Pancreas (tissue), 10 donors: Measurements from ENCODE around the gene PTPRO. TPM values are rescaled to one million over a fixed set of nuclear protein-coding genes. Genes with fewer than 3 reads are reported as not detected.

Experiments used
- ATAC-seq, 4 donors: fragments of 200-7000 bp; cut with Tn5 transposase; one replicate each; pipeline versions ENCODE4 v1.8.0 to v1.9.1; 2020; ENCODE audit warnings: mild to moderate bottlenecking in 4 of 4, moderate library complexity in 4 of 4
- DNase-seq, 6 donors: peaks; one replicate each; pipeline ENCODE4 v3.0.0-alpha.2; 2020
- FAIRE-seq: peaks from 2 replicates; lab custom pipeline; 2012; peaks lifted over from hg19 to GRCh38; lab: Jason Lieb, UNC
- H3K27ac ChIP-seq, 4 donors: fragments of 200-600 bp; sonication (generic); 1 replicate in 3 of 4; 2 replicates in 1 of 4; pipeline versions ENCODE4 v1.5.0 to v1.8.0; 2020
- H3K27me3 ChIP-seq, 4 donors: fragments of 200-600 bp; one replicate each; pipeline ENCODE4 v1.8.0; 2021
- H3K36me3 ChIP-seq, 3 donors: fragments of 200-600 bp; sonication (generic) in 1 of 3; one replicate each; pipeline versions ENCODE4 v1.5.0 to v1.8.0; 2020 to 2021
- H3K4me1 ChIP-seq, 3 donors: fragments of 200-600 bp; one replicate each; pipeline ENCODE4 v1.8.0; 2021
- H3K4me3 ChIP-seq, 4 donors: fragments of 200-600 bp; sonication (generic) in 2 of 4; one replicate each; pipeline versions ENCODE4 v1.5.0 to v1.8.0; 2020 to 2021
- H3K9me3 ChIP-seq, 4 donors: fragments of 200-600 bp; one replicate each; pipeline ENCODE4 v1.8.0; 2021
- CTCF ChIP-seq, 4 donors: fragments of 200-600 bp; sonication (generic) in 3 of 4; IDR thresholded peaks; one replicate each; pipeline versions ENCODE4 v1.5.0 to v1.8.0; 2021; ENCODE audit warnings: antibody characterized with exemption in 4 of 4
- WGBS, 2 donors: extraction: QIAGEN DNeasy Blood & Tissue Kit; methylation state at CpG; one replicate each; pipeline ENCODE4 v1.1.7; 2013; 5-methylcytosine and 5-hydroxymethylcytosine counted together
- intact Hi-C, 3 donors: fragments of 100-400 bp; cut with DNase I; formaldehyde crosslinking; loops; one replicate each; pipeline versions ENCODE4 v1.11.1 to v1.14.2; 2022
- polyA plus RNA-seq, 2 donors: library from polyadenylated mRNA; stranded (reverse); fragments of 200-250 nt; gene quantifications; one replicate each; pipeline ENCODE4 v1.2.3, GENCODE V29; 2013
- total RNA-seq, 6 donors: library from RNA; stranded (reverse); fragmentation: NEBNext Ultra II Directional in 4 of 6; extraction: Animal tissue kit (Norgen Biotek cat#: 25700) in 4 of 6; gene quantifications; one replicate each; pipeline versions ENCODE4 v1.2.1 to v1.2.4, GENCODE V29; 2021 to 2023
- donor health status: healthy with polysubstance abuse.
- donor health status: DM: no; HTN: no; CAD: no; lungs with moderate emphysema.
- donor health status: DM: no; HTN: no; CAD: no.
- donor health status: control.
- donor health status: control.
- donor health status: Bipolar disorder and iron deficiency.
- donor health status: DM: yes; HTN: yes; CAD: no.
- donor health status: DM: no; HTN: no; CAD: no.
- donor health status: DM: no; HTN: no; CAD: no.
- donor health status: DM: yes; HTN: yes; CAD: no.

PTPRO gene
- 1 to 10 TPM in 1 of 6 donors, under 1 TPM in 4, not detected in 1; 0.28 to 2.6 (median 0.55) TPM for total RNA-seq
- polyA plus RNA-seq: under 1 TPM; 0.11 to 0.19 TPM

DNA sequence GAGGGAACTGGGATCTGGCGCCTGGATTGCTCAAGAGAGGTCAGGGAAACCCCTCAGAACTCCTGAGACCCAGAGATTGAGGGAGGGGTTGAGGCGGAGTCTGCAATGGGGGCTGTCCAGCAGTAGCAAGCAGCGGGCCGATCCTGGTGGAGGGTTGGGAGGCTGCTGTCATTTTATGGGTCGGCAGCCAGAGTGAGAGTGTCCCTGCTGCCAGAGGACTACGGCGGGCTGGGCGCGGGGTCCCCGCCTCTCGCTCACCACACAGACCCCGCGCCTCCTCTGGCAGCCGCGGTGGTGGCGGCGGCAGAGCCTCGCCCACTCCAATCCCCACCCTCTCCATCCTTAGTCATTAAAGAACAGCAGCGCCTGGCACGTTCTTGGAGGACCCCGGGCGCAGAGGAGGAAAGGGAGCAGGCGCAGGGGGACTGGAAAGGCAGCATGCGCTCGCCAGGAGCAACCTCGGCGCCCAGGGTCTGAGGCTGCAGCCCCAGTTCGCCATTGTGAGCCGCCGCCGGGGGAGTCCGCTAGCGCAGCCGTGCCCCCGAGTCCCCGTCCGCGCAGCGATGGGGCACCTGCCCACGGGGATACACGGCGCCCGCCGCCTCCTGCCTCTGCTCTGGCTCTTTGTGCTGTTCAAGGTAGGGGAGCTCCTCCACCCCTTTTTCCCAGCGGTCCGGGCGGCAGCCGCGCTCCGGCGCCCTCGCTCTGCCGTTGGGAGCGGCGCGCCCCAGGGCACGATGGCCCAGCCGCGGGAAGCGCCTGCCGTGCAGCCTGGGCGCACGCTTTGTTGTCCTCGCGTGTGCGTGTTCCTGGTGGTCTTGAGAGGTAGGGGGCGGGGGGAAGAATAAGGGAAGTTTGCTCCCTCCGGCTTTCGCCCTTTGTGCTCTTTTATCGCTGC, at the start of gene PTPRO:
Gene PTPRO (plus strand): TSS at position 345 of the 898 bp plus-strand sequence.
- no peak for TF ChIP-seq CTCF (IDR thresholded peaks at IDR 0.05)
- no peak within 1 kb of the TSS for H3K27ac ChIP-seq
- no peaks in the 10 kb centered on the region for H3K36me3 ChIP-seq
- H3K9me3 ChIP-seq: no peaks in the 10 kb centered on the region
- FAIRE-seq: no peak
- H3K4me1 ChIP-seq: no peaks in the 10 kb centered on the region
- peak; percentile 56 to 82 (median 77) for ATAC-seq
- peak in 4 of 6 donors; percentile 15 to 69 (median 42) for DNase-seq
- intact Hi-C loops: no loop called here
- WGBS, 2 donors: 1% methylated on average over 62 to 70 of the region's 70 CpGs
- H3K4me3 ChIP-seq: peak within 1 kb of the TSS; percentile 5 to 44 (median 18)
- peaks cover 0 to 10% (median 3%) of the 10 kb centered on the region in 4 donors for H3K27me3 ChIP-seq

DNA sequence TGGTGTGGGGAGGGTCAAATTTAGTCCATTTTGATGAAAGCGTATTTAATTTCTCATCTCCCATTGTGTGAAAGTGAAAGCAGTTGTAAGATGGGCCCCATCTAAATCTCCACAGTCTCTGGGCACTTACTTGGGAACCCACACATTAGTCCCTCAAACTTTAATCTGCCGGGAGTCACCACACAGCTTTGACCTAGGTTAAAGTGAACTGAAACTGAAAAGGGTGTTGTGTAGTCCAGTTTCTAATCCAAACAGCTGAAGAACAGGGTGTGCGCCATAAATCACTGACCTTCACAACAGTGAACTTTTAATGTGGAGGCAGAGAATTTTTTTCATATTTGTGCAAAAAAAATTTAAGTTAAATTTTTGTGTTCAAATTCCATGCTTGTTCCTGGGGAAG, 48.4 kb upstream of the PTPRO start:
- H3K36me3 ChIP-seq: no peaks in the 10 kb centered on the region
- no peaks in the 10 kb centered on the region for H3K9me3 ChIP-seq
- ATAC-seq (no peak), FAIRE-seq (no peak), DNase-seq (no peak)
- WGBS, 2 donors: 63 to 70% methylated on average over 3 of the region's 3 CpGs
- no peak overlapping the region for H3K4me3 ChIP-seq
- H3K4me1 ChIP-seq: peaks cover 0 to 4% (median 0%) of the 10 kb centered on the region in 3 donors
- H3K27me3 ChIP-seq: no peaks in the 10 kb centered on the region
- intact Hi-C loops: loop anchor here in 1 of 3 donors (10.0 kb wide), 1 partner anchor 311 kb away; no protein-coding TSS in a partner anchor
- H3K27ac ChIP-seq: peak overlapping the region in 1 of 4 donors; percentile 10
- TF ChIP-seq CTCF (IDR thresholded peaks at IDR 0.05): no peak

- Histone ChIP-seq H3K4me1 (peaks cover 0 to 4% (median 0%) of the 10 kb centered on the region in 3 donors), H3K27me3 (no peaks in the 10 kb centered on the region), H3K36me3 (no peaks in the 10 kb centered on the region), H3K27ac (peak overlapping the region in 2 of 4 donors; percentile 2 to 33), H3K9me3 (no peaks in the 10 kb centered on the region), H3K4me3 (no peak overlapping the region)
- TF ChIP-seq CTCF (IDR thresholded peaks at IDR 0.05): no peak
- ATAC-seq (peak; percentile 17 to 49 (median 29)), FAIRE-seq (no peak), DNase-seq (peak in 1 of 6 donors; percentile 36)
- 19 to 33% methylated on average over 3 of the region's 3 CpGs for WGBS, 2 donors
- intact Hi-C loops: loop anchor here in 1 of 3 donors (10.0 kb wide), 1 partner anchor 310 kb away; no protein-coding TSS in a partner anchor
Observed at GRCh38 chr12:15274561-15274967, 47.7 kb upstream of the PTPRO start.

- peaks cover 0 to 4% (median 4%) of the 10 kb centered on the region in 3 donors for H3K4me1 ChIP-seq
- intact Hi-C loops: loop anchor here in 1 of 3 donors (5.0 to 10.0 kb wide), 3 partner anchors 246 to 581 kb away; no protein-coding TSS in a partner anchor
- H3K9me3 ChIP-seq: no peaks in the 10 kb centered on the region
- ATAC-seq (peak; percentile 49 to 61 (median 54)), FAIRE-seq (peak; percentile 75), DNase-seq (peak in 1 of 6 donors; percentile 29)
- WGBS, 2 donors: 29 to 31% methylated on average over 8 of the region's 8 CpGs
- H3K36me3 ChIP-seq: no peaks in the 10 kb centered on the region
- no peak overlapping the region for H3K27ac ChIP-seq
- peak; percentile 48 to 58 (median 52) for TF ChIP-seq CTCF (IDR thresholded peaks at IDR 0.05)
- H3K4me3 ChIP-seq: no peak overlapping the region
- H3K27me3 ChIP-seq: no peaks in the 10 kb centered on the region
Observed at GRCh38 chr12:15276088-15276698, 46.1 kb upstream of the PTPRO start.
